ENCODE measurements around the gene AKR7A3.

The AKR7A3 gene

DNA sequence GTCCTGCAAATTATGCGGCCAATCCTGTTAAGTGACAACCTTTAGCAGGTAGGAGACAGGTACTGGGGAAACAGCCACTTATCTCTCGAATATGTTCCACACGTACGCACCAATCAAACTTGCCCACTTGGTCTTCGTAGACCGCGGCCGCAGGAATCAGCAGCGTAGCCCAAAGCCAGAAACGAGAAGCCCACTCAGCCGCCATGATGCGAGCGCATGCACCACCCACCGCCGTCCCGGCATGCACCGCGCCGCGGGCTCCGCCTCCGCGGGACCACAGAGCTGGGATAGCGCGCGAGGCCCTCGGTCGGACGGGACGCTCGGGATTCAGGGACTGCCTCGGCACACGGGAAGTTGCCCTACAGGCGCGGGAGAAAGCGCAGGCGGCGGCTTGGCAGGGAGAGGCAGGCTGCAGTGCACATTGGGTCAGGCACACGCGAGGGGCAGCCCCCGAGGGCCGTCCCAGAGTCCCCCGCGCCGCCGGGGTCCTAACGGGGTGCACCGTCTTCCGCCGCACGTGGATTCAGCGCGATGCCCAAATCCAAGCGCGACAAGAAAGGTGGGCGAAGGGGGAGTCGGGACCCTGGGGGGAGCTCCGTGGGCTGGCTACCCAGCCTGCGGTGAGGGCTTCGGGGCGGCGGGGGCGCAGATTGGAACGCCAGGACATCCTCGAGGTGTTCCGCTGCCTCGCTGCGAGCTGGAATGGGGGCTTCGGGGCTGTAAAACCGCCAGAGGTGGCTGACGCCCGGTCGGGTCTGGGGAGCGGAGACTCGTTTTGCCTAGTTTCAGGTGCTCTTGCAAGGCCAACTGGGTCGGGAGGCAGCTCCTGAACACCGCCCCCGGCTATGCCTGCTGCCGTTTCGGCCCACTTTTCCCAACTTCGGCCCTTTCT lies 37.0 kb downstream of the AKR7A3 start, which contains the start of the genes EMC1 and MRTO4:
EMC1 (minus strand) TSS at position 220 of the 892 bp plus-strand sequence; CDS start at position 205, 15 bp downstream.
MRTO4 (plus strand) TSS at position 501 of the 892 bp plus-strand sequence; CDS start at position 532, 31 bp downstream.
- DNase-seq (ENCODE audit: low read depth in 2 of 2), result peak; percentile 78 to 81
- TF ChIP-seq, protein P1, sequence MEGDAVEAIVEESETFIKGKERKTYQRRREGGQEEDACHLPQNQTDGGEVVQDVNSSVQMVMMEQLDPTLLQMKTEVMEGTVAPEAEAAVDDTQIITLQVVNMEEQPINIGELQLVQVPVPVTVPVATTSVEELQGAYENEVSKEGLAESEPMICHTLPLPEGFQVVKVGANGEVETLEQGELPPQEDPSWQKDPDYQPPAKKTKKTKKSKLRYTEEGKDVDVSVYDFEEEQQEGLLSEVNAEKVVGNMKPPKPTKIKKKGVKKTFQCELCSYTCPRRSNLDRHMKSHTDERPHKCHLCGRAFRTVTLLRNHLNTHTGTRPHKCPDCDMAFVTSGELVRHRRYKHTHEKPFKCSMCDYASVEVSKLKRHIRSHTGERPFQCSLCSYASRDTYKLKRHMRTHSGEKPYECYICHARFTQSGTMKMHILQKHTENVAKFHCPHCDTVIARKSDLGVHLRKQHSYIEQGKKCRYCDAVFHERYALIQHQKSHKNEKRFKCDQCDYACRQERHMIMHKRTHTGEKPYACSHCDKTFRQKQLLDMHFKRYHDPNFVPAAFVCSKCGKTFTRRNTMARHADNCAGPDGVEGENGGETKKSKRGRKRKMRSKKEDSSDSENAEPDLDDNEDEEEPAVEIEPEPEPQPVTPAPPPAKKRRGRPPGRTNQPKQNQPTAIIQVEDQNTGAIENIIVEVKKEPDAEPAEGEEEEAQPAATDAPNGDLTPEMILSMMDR (IDR thresholded peaks at IDR 0.05; ENCODE audit: low read depth, low read length), result no peak
- H3K4me3 ChIP-seq (replicated peaks in 1 of 2; ENCODE audit: low read depth in 2 of 2, low read length in 2 of 2), result peak within 1 kb of the TSS; percentile 75 to 91

DNA sequence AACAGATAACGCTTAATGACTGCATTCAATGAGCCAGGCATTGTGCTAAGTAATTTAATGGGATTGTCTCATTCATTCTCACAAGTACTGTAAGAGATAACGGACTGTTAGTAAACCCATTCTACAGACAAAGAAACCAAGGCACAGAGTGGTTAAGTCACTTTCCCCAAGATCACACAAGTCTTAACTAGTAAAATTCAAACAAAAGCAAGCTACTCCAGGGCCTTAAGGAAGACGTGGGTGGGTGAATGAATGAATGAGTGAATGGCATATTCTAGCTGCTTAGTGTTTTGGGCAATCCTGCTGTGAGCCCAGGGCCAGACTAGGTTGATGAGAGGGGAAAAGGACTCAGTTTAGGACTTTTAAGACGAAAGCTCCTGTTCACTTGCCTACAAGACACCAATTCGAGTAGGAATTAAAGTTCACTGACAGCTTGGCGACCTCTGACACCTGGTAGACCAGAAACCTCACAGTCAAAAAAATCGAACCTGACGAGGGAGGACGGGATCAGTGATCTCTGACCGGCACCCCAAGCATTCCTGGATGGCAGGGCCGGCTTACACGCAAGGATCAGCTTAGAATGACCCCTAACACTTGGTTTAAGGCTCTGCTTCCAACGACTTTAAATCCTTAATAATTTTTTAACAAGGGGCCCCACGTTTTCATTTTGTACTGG lies 37.8 kb downstream of the AKR7A3 start:
- peak in 1 of 2 donors; percentile 7 for DNase-seq (ENCODE audit: low read depth in 2 of 2)
- H3K4me3 ChIP-seq (replicated peaks in 1 of 2; ENCODE audit: low read depth in 2 of 2, low read length in 2 of 2), result peak overlapping the region; percentile 75 to 91
- TF ChIP-seq, protein P1 (IDR thresholded peaks at IDR 0.05; ENCODE audit: low read depth, low read length), result no peak

DNA sequence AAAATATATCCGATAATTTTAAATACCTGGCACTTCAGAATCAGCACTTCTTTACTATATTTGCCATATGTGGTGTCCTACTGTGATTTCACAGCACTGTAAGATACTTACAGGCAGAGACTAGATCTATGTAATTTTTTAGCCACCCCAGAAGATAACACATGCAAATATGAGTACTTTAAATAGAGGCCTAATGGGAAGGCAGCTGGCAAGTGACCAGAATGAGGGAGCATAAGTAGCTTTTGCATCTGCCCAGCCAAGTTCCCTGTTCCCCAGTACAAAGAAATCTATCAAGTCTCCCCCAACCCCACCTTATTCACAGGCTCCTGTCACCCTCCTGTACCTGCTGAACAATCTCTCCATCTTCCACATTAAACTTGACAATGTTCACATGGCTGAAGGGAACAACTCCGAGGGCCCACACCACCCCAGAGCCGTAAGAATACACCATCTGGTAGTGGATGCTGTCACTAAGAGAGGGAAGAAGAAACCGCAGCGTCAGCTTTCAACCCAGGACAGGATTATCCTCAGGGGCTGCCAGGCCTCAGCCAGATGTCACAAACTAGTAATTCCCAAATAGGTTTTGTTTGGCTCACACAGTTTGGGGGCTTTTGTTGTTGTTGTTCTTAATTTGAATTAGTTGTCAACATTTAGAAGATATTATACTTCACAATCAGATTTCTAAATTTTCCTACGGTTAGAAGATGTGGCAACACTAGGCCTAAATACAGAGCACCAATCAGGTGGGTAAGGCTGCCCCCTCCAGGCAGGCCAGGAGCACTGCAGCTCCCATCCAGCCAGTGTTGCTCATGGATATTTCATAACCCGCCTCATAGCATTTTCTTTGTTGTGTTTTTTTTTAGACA lies 47.7 kb downstream of the AKR7A3 start:
- DNase-seq (ENCODE audit: low read depth in 2 of 2), result peak; percentile 83 to 84
- no peak overlapping the region for H3K4me3 ChIP-seq (replicated peaks in 1 of 2; ENCODE audit: low read depth in 2 of 2, low read length in 2 of 2)
- TF ChIP-seq, protein P1 (IDR thresholded peaks at IDR 0.05; ENCODE audit: low read depth, low read length), result peak; percentile 94

DNA sequence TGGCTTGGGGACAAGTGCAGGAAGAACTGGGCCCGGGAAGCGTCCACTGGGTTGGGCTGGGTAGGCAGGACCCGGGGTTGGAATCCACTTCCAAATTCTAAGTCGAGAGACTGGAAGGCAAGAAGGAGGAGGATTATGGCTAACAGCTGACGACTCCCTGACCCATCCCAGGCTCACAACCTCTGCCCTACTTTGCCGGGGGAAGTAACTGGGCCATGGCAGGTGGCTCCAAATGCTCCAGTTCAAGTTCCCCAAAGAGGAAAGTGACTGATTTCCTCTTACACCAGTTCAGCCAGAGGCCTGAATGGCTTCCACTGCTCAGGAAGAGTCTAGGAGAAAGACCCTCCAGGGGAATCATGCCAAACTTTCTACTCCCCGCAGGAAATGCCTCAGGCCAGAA lies 48.7 kb downstream of the AKR7A3 start:
- no peak for DNase-seq (ENCODE audit: low read depth in 2 of 2)
- H3K4me3 ChIP-seq (replicated peaks in 1 of 2; ENCODE audit: low read depth in 2 of 2, low read length in 2 of 2), result no peak overlapping the region
- TF ChIP-seq, protein P1 (IDR thresholded peaks at IDR 0.05; ENCODE audit: low read depth, low read length), result no peak

DNA sequence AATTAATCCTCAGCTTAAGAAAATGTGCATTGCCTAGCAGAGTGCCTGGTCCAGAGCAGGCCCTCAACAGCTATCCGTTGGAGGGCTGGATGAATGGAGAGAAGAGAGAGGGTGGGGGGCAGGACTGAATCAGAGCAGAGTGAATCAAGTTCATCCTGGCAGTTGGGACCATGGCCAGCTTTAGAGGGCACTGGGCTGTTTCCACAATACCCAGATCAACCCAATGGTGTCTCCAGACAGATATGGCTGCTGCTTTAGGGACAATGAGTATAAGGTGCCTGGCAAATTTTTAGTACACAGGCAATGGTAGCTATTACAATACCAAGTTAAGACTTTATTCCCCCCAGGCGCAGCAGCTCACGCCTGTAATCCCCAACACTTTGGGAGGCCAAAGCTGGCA lies 54.3 kb downstream of the AKR7A3 start:
- no peak for DNase-seq (ENCODE audit: low read depth in 2 of 2)
- TF ChIP-seq, protein P1 (IDR thresholded peaks at IDR 0.05; ENCODE audit: low read depth, low read length), result no peak
- H3K4me3 ChIP-seq (replicated peaks in 1 of 2; ENCODE audit: low read depth in 2 of 2, low read length in 2 of 2), result no peak overlapping the region
